Measurements from ENCODE around the gene TNNC1. TPM values are rescaled to one million over a fixed set of nuclear protein-coding genes. Genes with fewer than 3 reads are reported as not detected.

TNNC1 gene
- total RNA-seq, 1 experiment from 2014 or later: 26.5 TPM

DNA sequence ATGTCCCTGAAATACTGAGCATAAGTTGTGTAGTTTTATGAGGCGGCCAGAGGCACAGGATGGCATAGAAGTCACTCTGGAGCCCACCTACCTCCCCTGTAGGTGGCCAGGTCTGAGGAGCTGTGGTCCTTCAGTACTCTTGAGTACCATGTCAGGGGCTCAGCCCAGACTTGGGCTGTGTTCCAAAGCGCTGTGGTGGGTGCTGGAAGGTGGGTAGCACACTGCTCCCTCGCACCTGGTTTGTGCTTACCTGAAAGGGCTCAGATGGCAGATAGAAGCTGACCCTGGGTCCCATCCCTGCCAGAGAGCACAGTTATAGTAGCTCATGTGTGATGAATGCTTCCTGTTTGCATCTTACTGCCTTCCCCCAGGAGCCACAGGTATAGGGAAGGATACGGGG lies 17.1 kb upstream of the TNNC1 start:
- intact Hi-C loops (cut with micrococcal nuclease; ENCODE audit: unreplicated experiment): no loop called here
- no peak for DNase-seq
- Mint-ChIP-seq H3K36me3 (ENCODE audit: insufficient read depth, unreplicated experiment) (peaks cover 21% of the 10 kb centered on the region), H3K9me3 (ENCODE audit: low read depth, unreplicated experiment) (no peaks in the 10 kb centered on the region), H3K4me1 (ENCODE audit: low read depth, unreplicated experiment) (no peaks in the 10 kb centered on the region), H3K27me3 (ENCODE audit: unreplicated experiment) (no peaks in the 10 kb centered on the region), H3K4me3 (ENCODE audit: low read depth, unreplicated experiment) (no peak overlapping the region), H3K27ac (ENCODE audit: unreplicated experiment) (no peak overlapping the region)
- CTCF ChIA-PET: no interaction called here
- BruUV-seq (replicated peaks): no TSS peak
- TF ChIP-seq, protein P1, sequence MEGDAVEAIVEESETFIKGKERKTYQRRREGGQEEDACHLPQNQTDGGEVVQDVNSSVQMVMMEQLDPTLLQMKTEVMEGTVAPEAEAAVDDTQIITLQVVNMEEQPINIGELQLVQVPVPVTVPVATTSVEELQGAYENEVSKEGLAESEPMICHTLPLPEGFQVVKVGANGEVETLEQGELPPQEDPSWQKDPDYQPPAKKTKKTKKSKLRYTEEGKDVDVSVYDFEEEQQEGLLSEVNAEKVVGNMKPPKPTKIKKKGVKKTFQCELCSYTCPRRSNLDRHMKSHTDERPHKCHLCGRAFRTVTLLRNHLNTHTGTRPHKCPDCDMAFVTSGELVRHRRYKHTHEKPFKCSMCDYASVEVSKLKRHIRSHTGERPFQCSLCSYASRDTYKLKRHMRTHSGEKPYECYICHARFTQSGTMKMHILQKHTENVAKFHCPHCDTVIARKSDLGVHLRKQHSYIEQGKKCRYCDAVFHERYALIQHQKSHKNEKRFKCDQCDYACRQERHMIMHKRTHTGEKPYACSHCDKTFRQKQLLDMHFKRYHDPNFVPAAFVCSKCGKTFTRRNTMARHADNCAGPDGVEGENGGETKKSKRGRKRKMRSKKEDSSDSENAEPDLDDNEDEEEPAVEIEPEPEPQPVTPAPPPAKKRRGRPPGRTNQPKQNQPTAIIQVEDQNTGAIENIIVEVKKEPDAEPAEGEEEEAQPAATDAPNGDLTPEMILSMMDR (IDR thresholded peaks at IDR 0.05; ENCODE audit: unreplicated experiment): no peak

DNA sequence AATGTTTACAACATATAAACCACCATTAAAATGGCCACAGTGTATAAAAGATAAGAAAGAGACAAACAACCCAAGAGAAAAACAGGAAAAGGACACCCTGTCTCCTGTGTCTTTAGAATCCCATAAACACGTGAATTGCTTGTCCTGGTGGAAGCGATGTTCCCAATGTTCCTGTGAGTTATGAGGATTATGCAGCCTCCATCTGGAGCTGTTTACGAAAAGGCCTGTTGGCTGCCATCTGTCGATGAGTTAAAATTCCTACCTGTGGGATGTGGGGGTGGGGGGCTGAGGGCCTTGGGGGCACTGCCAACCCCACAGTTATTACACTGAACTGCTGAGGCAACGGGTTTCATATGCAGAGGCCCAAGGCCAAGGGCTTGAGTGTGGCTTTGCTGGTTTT lies 15.2 kb upstream of the TNNC1 start:
- TF ChIP-seq, protein P1 (IDR thresholded peaks at IDR 0.05; ENCODE audit: unreplicated experiment): no peak
- no peak for DNase-seq
- no TSS peak for BruUV-seq (replicated peaks)
- H3K9me3 Mint-ChIP-seq (ENCODE audit: low read depth, unreplicated experiment): no peaks in the 10 kb centered on the region
- CTCF ChIA-PET: interaction anchor here (0.6 kb wide), 1 partner anchor 63 kb away, joined by 7 read pairs; no protein-coding TSS in a partner anchor
- peaks cover 15% of the 10 kb centered on the region for H3K36me3 Mint-ChIP-seq (ENCODE audit: insufficient read depth, unreplicated experiment)
- H3K4me1 Mint-ChIP-seq (ENCODE audit: low read depth, unreplicated experiment): no peaks in the 10 kb centered on the region
- no peak overlapping the region for H3K27ac Mint-ChIP-seq (ENCODE audit: unreplicated experiment)
- H3K4me3 Mint-ChIP-seq (ENCODE audit: low read depth, unreplicated experiment): no peak overlapping the region
- intact Hi-C loops (cut with micrococcal nuclease; ENCODE audit: unreplicated experiment): no loop called here
- H3K27me3 Mint-ChIP-seq (ENCODE audit: unreplicated experiment): no peaks in the 10 kb centered on the region

DNA sequence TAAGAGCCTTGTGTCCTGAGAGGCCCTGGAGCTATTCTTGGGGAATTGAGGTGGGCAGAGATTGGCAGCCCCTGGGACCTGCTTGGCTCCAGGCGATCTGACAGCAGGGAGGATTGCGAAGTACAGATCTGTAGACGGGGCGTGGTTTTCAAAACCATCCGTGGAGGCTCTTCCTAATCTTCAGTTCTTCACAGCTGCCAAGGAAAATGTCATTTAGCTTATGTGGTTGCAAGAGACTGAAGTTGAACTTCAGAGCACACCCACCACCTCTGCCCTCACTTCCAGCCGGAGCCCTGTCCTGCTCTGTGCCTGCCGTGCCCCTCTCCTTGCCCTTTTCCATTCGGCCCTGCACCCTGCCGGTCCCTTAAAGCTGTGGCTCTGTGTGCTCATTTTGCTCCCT lies 14.5 kb upstream of the TNNC1 start:
- no peak overlapping the region for H3K27ac Mint-ChIP-seq (ENCODE audit: unreplicated experiment)
- BruUV-seq (replicated peaks): no TSS peak
- CTCF ChIA-PET: interaction anchor here (0.6 kb wide), 1 partner anchor 64 kb away, joined by 7 read pairs; no protein-coding TSS in a partner anchor
- TF ChIP-seq, protein P1 (IDR thresholded peaks at IDR 0.05; ENCODE audit: unreplicated experiment): no peak
- H3K9me3 Mint-ChIP-seq (ENCODE audit: low read depth, unreplicated experiment): no peaks in the 10 kb centered on the region
- H3K4me1 Mint-ChIP-seq (ENCODE audit: low read depth, unreplicated experiment): no peaks in the 10 kb centered on the region
- no peak for DNase-seq
- H3K4me3 Mint-ChIP-seq (ENCODE audit: low read depth, unreplicated experiment): no peak overlapping the region
- intact Hi-C loops (cut with micrococcal nuclease; ENCODE audit: unreplicated experiment): no loop called here
- peaks cover 11% of the 10 kb centered on the region for H3K36me3 Mint-ChIP-seq (ENCODE audit: insufficient read depth, unreplicated experiment)
- no peaks in the 10 kb centered on the region for H3K27me3 Mint-ChIP-seq (ENCODE audit: unreplicated experiment)

DNA sequence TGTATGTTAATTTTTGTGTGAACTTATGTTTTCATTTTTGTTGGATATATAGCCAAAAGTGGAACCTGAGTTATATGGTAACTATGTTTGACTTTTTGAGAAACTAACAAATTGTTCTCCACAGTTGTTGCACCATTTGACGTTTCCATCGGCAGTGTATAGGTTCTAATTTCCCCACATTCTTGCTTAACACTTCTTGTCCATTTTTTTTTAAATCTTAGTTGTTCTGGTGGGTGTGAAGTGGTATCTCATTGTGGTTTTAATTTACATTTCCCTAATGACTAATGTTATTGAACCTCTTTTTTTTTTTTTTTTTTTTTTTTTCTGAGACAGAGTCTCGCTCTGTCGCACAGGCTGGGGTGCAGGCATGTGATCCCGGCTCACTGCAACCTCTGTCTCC lies 9.6 kb upstream of the TNNC1 start:
- Mint-ChIP-seq H3K4me1 (ENCODE audit: low read depth, unreplicated experiment) (no peaks in the 10 kb centered on the region), H3K9me3 (ENCODE audit: low read depth, unreplicated experiment) (no peaks in the 10 kb centered on the region), H3K27me3 (ENCODE audit: unreplicated experiment) (no peaks in the 10 kb centered on the region), H3K4me3 (ENCODE audit: low read depth, unreplicated experiment) (no peak overlapping the region), H3K27ac (ENCODE audit: unreplicated experiment) (no peak overlapping the region), H3K36me3 (ENCODE audit: insufficient read depth, unreplicated experiment) (peaks cover 8% of the 10 kb centered on the region)
- CTCF ChIA-PET: interaction anchor here (0.7 kb wide), 1 partner anchor 130 kb away, joined by 5 read pairs; no protein-coding TSS in a partner anchor
- no TSS peak for BruUV-seq (replicated peaks)
- TF ChIP-seq, protein P1 (IDR thresholded peaks at IDR 0.05; ENCODE audit: unreplicated experiment): no peak
- DNase-seq: no peak
- intact Hi-C loops (cut with micrococcal nuclease; ENCODE audit: unreplicated experiment): no loop called here
